K562 (cell line): ENCODE results near the gene PGA3. TPM values are rescaled to one million over a fixed set of nuclear protein-coding genes. Genes with fewer than 3 reads are reported as not detected.

Source experiments
- BCOR ChIP-seq: fragments of 450-650 bp; IDR thresholded peaks from 2 replicates; pipeline ENCODE4 v1.6.1; 2016
- ESRRA ChIP-seq: fragments of 450-650 bp; IDR thresholded peaks from 2 replicates; pipeline ENCODE4 v1.6.1; 2014; ENCODE audit warnings: low read depth, mild to moderate bottlenecking, moderate library complexity, borderline replicate concordance
- ESRRB ChIP-seq: fragments of 250-450 bp; sonication (Bioruptor Pico); IDR thresholded peaks from 2 replicates; pipeline ENCODE4 v1.5.0; 2020; ENCODE audit warnings: mild to moderate bottlenecking, moderate library complexity, borderline replicate concordance
- ETV1 ChIP-seq: fragments of 450-650 bp; conservative IDR thresholded peaks from 2 replicates; pipeline ENCODE4 v1.6.1; 2016; ENCODE audit warnings: missing genetic modification characterization, control low read depth, low read depth, missing compliant biosample characterization
- HDAC6 ChIP-seq: IDR thresholded peaks from 2 replicates; pipeline ENCODE4 v1.6.1; 2012; ENCODE audit warnings: low read depth, mild to moderate bottlenecking, control low read depth, inconsistent platforms, low read length, moderate library complexity
- HDGF ChIP-seq: fragments of 450-650 bp; IDR thresholded peaks from 2 replicates; pipeline ENCODE4 v1.6.1; 2016
- HNRNPL ChIP-seq: fragments of 200-400 bp; formaldehyde crosslinking; IDR thresholded peaks from 2 replicates; pipeline ENCODE4 v1.6.1; 2017; ENCODE audit warnings: low read depth, mild to moderate bottlenecking, low read length
- JUNB ChIP-seq: fragments of 450-650 bp; formaldehyde crosslinking; conservative IDR thresholded peaks from 2 replicates; pipeline ENCODE4 v1.4.0; 2020; ENCODE audit warnings: mild to moderate bottlenecking
- PHF21A ChIP-seq: fragments of 450-650 bp; IDR thresholded peaks from 2 replicates; pipeline ENCODE4 v1.6.1; 2017; ENCODE audit warnings: low read depth, borderline replicate concordance
- POLR2G ChIP-seq: fragments of 200-400 bp; formaldehyde crosslinking; IDR thresholded peaks from 2 replicates; pipeline ENCODE4 v1.6.1; 2017; ENCODE audit warnings: low read depth, mild to moderate bottlenecking, antibody characterized with exemption, low read length, moderate library complexity
- POLR2H ChIP-seq: IDR thresholded peaks from 2 replicates; pipeline ENCODE4 v1.6.1; 2016; ENCODE audit warnings: missing genetic modification characterization, low read depth, mild to moderate bottlenecking, control low read depth, missing compliant biosample characterization, moderate library complexity
- POLR3G ChIP-seq: IDR thresholded peaks from 2 replicates; pipeline ENCODE4 v1.6.1; 2011; ENCODE audit not compliant: insufficient read length, insufficient replicate concordance; ENCODE audit errors: extremely low read depth
- PTBP1 ChIP-seq: fragments of 200-400 bp; formaldehyde crosslinking; IDR thresholded peaks from 2 replicates; pipeline ENCODE4 v1.6.1; 2017; ENCODE audit warnings: low read depth, low read length
- RBM34 ChIP-seq: fragments of 200-400 bp; formaldehyde crosslinking; IDR thresholded peaks from 2 replicates; pipeline ENCODE4 v1.6.1; 2018; ENCODE audit warnings: low read length, borderline replicate concordance; ENCODE audit not compliant: insufficient read depth
- RFX5 ChIP-seq: IDR thresholded peaks from 2 replicates; pipeline ENCODE4 v1.6.1; 2011; ENCODE audit warnings: low read depth, mild to moderate bottlenecking, improper control_type of control experiment, low read length
- ZBTB12 ChIP-seq: fragments of 250-450 bp; sonication (Bioruptor Pico); IDR thresholded peaks from 2 replicates; pipeline ENCODE4 v1.4.0; 2020
- ZNF354B ChIP-seq: fragments of 250-450 bp; sonication (Bioruptor Pico); IDR thresholded peaks from 2 replicates; pipeline ENCODE4 v1.4.0; 2020
- ZNF79 ChIP-seq: fragments of 250-450 bp; sonication (Bioruptor Pico); IDR thresholded peaks from 2 replicates; pipeline ENCODE4 v1.4.0; 2020; ENCODE audit warnings: low read depth, mild to moderate bottlenecking, moderate library complexity
- polyA plus RNA-seq, 8 experiments: library from polyadenylated mRNA; depleted of rRNA in 4 of 8; stranded (reverse) in 5 of 8; unstranded in 3 of 8; fragments of >200 nt; fragmentation: Nextera tagmentation in 2 of 8; fragmentation: Illumina TruSeq in 1 of 8; extraction: Ambion mirVana in 2 of 8; extraction: Trizol in 1 of 8; gene quantifications; 2 replicates each; pipeline versions ENCODE4 v1.2.1 to v1.2.3, GENCODE V29; 2011 to 2014; ENCODE audit warnings: inconsistent platforms in 1 of 8, missing spikeins in 1 of 8
- total RNA-seq, 7 experiments: library from RNA; depleted of rRNA in 6 of 7; stranded (reverse); fragments of >200 nt in 6 of 7; fragmentation: Illumina TruSeq in 2 of 7; extraction: Trizol in 2 of 7; gene quantifications; 2 replicates each; pipeline versions ENCODE4 v1.2.1 to v1.2.3, GENCODE V29; 2011 to 2021; ENCODE audit warnings: low replicate concordance in 1 of 7
- TF ChIP-seq, protein P1 (sequence below): fragments of 450-650 bp; IDR thresholded peaks from 2 replicates; pipeline ENCODE4 v1.6.1; 2017; ENCODE audit warnings: antibody characterized with exemption, mild to moderate bottlenecking
- TF ChIP-seq, protein P2 (sequence below): sonication (generic); formaldehyde crosslinking; IDR thresholded peaks from 2 replicates; pipeline ENCODE4 v1.8.0; 2023; ENCODE audit warnings: mild to moderate bottlenecking, missing genetic modification reagents
- TF ChIP-seq, protein P3 (sequence below), 3 experiments: IDR thresholded peaks in 2 of 3; conservative IDR thresholded peaks in 1 of 3; 2 replicates each; pipeline ENCODE4 v1.5.1; 2011 to 2012; ENCODE audit warnings: low read length in 3 of 3, mild to moderate bottlenecking in 3 of 3, control low read depth in 2 of 3, improper control_type of control experiment in 1 of 3, inconsistent platforms in 1 of 3, low read depth in 1 of 3, mixed read lengths in 1 of 3, moderate library complexity in 1 of 3; ENCODE audit not compliant: insufficient read depth in 2 of 3

The PGA3 gene
- total and polyA plus RNA-seq, 9 of the 15 experiments (the other 6 are each of a cell fraction or from before 2014, with no cell fraction given), result 0.15 to 0.18 (median 0.18) TPM; not detected in 6

GRCh38 chr11:61160487-61161189 lies 42.7 kb upstream of the PGA3 start (continued):
- TF ChIP-seq, protein P1, sequence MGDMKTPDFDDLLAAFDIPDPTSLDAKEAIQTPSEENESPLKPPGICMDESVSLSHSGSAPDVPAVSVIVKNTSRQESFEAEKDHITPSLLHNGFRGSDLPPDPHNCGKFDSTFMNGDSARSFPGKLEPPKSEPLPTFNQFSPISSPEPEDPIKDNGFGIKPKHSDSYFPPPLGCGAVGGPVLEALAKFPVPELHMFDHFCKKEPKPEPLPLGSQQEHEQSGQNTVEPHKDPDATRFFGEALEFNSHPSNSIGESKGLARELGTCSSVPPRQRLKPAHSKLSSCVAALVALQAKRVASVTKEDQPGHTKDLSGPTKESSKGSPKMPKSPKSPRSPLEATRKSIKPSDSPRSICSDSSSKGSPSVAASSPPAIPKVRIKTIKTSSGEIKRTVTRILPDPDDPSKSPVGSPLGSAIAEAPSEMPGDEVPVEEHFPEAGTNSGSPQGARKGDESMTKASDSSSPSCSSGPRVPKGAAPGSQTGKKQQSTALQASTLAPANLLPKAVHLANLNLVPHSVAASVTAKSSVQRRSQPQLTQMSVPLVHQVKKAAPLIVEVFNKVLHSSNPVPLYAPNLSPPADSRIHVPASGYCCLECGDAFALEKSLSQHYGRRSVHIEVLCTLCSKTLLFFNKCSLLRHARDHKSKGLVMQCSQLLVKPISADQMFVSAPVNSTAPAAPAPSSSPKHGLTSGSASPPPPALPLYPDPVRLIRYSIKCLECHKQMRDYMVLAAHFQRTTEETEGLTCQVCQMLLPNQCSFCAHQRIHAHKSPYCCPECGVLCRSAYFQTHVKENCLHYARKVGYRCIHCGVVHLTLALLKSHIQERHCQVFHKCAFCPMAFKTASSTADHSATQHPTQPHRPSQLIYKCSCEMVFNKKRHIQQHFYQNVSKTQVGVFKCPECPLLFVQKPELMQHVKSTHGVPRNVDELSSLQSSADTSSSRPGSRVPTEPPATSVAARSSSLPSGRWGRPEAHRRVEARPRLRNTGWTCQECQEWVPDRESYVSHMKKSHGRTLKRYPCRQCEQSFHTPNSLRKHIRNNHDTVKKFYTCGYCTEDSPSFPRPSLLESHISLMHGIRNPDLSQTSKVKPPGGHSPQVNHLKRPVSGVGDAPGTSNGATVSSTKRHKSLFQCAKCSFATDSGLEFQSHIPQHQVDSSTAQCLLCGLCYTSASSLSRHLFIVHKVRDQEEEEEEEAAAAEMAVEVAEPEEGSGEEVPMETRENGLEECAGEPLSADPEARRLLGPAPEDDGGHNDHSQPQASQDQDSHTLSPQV, result no peak
- no peak for TF ChIP-seq ZNF354B (CRISPR knock-in tag)
- TF ChIP-seq PTBP1, result peak; percentile 84; the same call in 1 of the 2 replicates
- no peak for TF ChIP-seq RFX5
- TF ChIP-seq ZNF79, result no peak
- no peak for TF ChIP-seq POLR3G
- TF ChIP-seq BCOR, result peak; percentile 98
- TF ChIP-seq, protein P2, sequence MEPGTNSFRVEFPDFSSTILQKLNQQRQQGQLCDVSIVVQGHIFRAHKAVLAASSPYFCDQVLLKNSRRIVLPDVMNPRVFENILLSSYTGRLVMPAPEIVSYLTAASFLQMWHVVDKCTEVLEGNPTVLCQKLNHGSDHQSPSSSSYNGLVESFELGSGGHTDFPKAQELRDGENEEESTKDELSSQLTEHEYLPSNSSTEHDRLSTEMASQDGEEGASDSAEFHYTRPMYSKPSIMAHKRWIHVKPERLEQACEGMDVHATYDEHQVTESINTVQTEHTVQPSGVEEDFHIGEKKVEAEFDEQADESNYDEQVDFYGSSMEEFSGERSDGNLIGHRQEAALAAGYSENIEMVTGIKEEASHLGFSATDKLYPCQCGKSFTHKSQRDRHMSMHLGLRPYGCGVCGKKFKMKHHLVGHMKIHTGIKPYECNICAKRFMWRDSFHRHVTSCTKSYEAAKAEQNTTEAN (CRISPR knock-in tag), result no peak
- TF ChIP-seq POLR2H, result no peak
- TF ChIP-seq ZBTB12 (CRISPR knock-in tag), result no peak
- TF ChIP-seq HDGF, result 0 out of 2 replicates have a peak, but pooled peaks have one; percentile 67
- TF ChIP-seq JUNB (CRISPR knock-in tag), result no peak
- TF ChIP-seq ESRRA, result no peak; the same call in none of the 2 replicates
- TF ChIP-seq POLR2G, result no peak
- TF ChIP-seq PHF21A, result no peak
- no peak for TF ChIP-seq ETV1 (tag)
- TF ChIP-seq ESRRB (CRISPR knock-in tag), result no peak
- TF ChIP-seq, protein P3, sequence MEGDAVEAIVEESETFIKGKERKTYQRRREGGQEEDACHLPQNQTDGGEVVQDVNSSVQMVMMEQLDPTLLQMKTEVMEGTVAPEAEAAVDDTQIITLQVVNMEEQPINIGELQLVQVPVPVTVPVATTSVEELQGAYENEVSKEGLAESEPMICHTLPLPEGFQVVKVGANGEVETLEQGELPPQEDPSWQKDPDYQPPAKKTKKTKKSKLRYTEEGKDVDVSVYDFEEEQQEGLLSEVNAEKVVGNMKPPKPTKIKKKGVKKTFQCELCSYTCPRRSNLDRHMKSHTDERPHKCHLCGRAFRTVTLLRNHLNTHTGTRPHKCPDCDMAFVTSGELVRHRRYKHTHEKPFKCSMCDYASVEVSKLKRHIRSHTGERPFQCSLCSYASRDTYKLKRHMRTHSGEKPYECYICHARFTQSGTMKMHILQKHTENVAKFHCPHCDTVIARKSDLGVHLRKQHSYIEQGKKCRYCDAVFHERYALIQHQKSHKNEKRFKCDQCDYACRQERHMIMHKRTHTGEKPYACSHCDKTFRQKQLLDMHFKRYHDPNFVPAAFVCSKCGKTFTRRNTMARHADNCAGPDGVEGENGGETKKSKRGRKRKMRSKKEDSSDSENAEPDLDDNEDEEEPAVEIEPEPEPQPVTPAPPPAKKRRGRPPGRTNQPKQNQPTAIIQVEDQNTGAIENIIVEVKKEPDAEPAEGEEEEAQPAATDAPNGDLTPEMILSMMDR (IDR thresholded peaks at IDR 0.05 in 2 of 3, conservative IDR thresholded peaks at IDR 0.05 in 1 of 3; ENCODE audit: insufficient read depth in 2 of 3, low read depth in 1 of 3, low read length in 3 of 3), result no peak
- no peak for TF ChIP-seq RBM34
- TF ChIP-seq HDAC6, result no peak
- no peak for TF ChIP-seq HNRNPL
